GM12892 (cell line): ENCODE data around the gene SYT14.

Experiments
- POLR2A ChIP-seq: IDR thresholded peaks from 2 replicates; pipeline ENCODE4 v1.6.1; 2011; ENCODE audit warnings: low read depth, low read length, control low read depth
- POLR2AphosphoS5 ChIP-seq: IDR thresholded peaks from 2 replicates; pipeline ENCODE4 v1.6.1; 2011; ENCODE audit warnings: low read depth, low read length, control low read depth

DNA sequence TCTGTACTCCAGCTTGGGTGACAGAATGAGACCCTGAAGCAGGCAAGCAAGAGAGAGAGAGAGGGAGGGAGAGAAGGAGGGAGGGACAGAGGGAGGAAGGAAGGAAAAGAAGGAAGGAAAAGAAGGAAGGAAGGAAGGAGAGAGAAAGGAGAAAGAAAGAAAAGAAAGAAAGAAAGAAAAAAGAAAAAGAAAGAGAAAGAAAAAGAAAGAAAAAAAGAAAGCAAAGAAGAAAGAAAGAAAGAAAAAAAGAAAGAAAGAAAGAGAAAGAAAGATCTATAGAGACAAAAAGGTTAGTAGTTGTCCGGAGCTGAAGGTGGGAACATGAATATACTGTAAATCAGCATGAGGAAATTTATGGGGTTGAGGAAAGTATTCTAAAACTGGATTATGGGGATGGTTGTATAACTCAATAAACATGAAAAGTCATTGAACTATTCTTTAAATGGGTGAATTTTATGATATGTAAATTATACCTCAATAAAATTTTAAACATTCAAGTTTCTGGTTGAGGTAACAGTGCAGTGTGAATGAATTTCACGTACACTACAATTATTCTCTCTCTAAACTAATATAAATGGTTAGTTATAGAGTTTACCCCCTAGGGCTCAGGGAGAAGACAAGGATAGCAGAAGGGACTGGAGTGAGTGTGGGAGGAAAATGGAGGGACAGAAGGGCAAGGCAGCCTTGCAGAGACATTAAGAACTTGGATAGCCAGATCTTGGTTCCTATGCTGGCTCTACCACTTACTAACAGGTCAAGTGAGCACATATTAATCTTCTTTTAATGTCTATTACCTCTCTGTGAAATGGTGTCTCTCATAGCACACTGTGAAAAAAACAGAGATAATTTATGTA lies 269.8 kb downstream of the SYT14 start:
- TF ChIP-seq POLR2A (no peak), POLR2AphosphoS5 (no peak)
